Daoy (cell line): Measurements from ENCODE around the gene MLLT10. TPM values are rescaled to one million over a fixed set of nuclear protein-coding genes. Genes with fewer than 3 reads are reported as not detected.
"Not testable (repeated sequence)": the region's sequence is repeated elsewhere in the genome, so short reads cannot be mapped to it uniquely, and the experiment has no call there.

Experiments used
- DNase-seq: peaks from one replicate; pipeline ENCODE4 v3.0.0-alpha.2; 2015; ENCODE audit warnings: low read depth
- total RNA-seq: library from RNA; depleted of rRNA; stranded (reverse); fragments of >200 nt; shearing (Covaris generic); gene quantifications from 2 replicates; pipeline ENCODE4 v1.2.3, GENCODE V29; 2014

Gene MLLT10
- total RNA-seq, 1 experiment from 2014 or later: 9.0 TPM

DNA sequence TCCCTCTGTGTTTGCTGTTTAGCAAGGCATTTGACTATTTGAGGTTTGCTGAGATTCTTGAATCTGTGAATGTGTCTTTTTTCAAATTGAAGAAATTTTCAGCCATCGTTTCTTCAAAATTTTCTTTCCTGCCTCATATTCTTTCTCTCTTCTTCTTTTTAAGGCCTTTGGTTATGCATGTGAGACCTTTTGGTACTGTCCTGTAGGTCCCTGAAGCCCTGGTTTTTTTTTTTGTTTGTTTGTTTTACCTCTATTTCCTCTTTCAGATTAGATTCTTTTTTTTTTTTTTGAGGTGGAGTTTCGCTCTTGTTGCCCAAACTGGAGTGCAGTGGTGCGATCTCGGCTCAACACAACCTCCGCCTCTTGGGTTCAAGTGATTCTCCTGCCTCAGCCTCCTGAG is 45.3 kb downstream of the MLLT10 start:
- DNase-seq: no peak

- DNase-seq: not testable (repeated sequence)
Measured at GRCh38 chr10:21581421-21581834, 47.4 kb downstream of the MLLT10 start.

DNA sequence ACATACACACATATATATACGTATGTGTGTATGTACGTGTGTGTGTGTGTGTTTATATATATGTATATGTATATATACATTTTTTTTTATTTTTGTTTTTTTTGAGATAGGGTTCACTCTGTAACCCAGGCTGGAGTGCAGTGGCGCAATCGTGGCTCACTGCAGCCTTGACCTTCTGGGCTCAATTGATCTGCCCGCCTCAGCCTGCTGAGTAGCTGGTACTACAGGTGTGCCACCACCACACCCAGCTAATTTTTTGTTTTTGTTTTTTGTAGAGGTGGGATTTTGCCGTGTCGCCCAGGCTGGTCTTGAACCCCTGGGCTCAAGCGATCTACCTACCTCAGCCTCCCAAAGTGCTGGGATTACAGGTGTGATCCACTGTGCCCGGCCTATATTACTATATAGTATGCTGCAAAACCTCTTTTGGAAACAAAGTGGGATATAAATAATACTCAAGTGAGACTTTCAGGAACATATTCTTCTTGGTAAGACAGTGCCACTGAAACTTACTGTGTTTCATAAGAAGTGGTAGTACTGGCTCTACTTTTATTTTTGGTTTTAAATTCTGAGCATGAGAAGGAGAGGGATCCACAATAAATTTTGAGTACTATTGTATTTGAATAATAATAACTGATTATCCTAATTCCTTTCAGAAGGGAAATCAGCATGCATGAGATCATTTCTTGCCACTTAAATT is 51.0 kb downstream of the MLLT10 start:
- no peak for DNase-seq

GRCh38 chr10:21587391-21587790 is 53.4 kb downstream of the MLLT10 start:
- no peak for DNase-seq

- not testable (repeated sequence) for DNase-seq
Measured at GRCh38 chr10:21588159-21588558, 54.1 kb downstream of the MLLT10 start.

DNA sequence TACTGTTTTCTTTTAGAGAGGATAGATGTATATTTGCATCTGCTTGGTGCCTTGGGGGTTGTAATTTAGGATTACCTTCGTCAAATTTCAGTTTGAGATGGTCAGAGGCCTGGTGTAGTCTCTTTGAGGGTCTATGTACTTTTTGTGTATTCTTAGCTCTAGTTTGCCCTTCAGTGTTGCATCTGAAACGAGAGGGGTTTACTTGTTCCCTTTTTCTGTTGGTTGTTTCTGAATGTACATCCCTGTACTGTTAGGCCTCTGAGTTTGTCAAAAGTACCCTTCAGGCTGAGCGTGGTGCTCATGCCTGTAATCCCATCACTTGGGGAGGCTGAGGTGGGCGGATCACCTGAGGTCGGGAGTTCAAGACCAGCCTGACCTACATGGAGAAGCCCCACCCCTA is 60.0 kb downstream of the MLLT10 start:
- no peak for DNase-seq

DNA sequence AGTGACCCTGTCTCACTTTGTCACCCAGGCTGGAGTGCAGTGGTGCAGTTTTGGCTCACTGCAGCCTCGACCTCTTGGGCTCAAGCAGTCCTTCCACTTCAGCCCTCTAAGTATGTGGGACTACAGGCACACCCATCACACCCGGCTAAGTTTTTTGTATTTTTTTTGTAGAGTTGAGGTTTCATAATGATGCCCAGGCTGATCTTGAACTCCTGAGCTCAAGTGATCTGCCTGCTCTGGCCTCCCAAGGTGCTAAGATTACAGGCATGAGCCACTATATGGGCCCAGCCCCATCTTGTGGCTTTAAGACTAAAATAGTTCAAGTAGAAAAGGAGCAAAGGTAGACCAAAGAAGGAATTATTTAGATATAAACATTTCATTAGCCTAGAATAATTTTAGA is 65.5 kb downstream of the MLLT10 start:
- DNase-seq: no peak

DNA sequence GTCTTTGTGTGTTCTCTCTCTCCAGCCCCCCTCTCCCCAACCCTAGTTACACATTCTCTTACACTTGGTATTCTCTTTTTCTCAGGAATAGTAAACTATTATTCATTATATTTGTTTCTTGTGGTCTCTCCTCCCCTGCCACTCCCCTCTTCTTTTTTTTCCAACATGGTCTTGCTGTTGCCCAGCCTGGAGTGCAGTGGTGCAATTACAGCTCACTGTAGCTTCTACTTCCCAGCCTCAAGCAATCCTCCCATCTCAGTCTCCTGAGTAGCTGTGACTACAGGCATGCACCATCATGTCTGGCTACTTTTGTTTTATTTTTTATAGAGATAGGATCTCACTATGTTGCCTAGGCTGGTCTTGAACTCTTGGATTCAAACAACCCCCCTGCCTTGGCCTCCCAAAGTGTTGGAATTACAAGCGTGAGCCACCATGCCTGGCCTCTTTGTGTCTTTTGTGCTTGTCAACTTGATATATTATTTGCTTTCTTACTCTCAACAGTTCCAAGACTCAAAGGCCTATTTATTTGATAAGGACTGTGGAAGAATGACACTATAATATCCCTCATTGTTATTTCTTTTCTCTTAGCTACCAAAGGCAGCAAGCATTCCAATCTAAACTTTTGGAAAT is 66.9 kb downstream of the MLLT10 start:
- DNase-seq: no peak

DNA sequence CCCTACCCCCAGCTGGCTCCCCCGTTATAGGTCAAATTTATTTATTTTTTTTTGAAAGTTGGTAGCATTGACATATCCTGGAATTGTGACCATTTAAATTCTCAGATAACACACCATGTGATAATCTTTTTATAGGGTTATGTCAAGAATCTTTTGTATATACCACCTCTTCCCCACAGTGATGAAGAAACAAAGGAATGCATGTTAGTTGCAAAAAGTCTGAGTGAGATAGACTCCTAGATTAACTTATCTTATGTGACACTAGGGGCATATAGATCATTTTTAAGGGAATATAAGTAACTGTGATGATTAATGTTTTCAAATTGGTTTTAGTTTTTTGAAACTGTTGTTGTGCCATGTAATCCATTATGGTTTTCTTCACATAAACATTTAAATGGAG is 68.3 kb downstream of the MLLT10 start:
- DNase-seq: no peak

GRCh38 chr10:21603721-21604120 is 69.7 kb downstream of the MLLT10 start:
- no peak for DNase-seq

DNA sequence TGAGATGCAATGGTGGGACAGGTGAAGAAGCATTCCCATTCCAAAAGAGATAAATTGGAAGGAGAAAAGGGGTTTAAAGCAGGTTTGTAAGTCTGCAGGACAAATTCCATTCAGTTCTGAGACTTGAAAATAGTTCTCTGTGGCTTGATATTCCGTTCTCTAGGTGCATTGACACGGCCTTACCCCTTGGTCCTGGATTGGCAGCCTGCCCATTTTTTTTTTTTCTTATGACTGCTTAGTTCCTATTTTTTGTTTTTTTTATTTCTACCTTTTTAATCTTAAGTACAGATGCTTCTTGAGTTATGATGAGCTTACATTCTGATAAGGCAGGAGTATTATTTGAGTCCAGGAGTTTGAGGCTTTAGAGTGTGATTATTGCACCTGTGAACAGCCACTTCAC is 70.6 kb downstream of the MLLT10 start:
- no peak for DNase-seq

- no peak for DNase-seq
Measured at GRCh38 chr10:21607907-21608306, 73.9 kb downstream of the MLLT10 start.

- no peak for DNase-seq
Measured at GRCh38 chr10:21614000-21614399, 80.0 kb downstream of the MLLT10 start.

- DNase-seq: no peak
Measured at GRCh38 chr10:21617267-21617666, 83.2 kb downstream of the MLLT10 start.

DNA sequence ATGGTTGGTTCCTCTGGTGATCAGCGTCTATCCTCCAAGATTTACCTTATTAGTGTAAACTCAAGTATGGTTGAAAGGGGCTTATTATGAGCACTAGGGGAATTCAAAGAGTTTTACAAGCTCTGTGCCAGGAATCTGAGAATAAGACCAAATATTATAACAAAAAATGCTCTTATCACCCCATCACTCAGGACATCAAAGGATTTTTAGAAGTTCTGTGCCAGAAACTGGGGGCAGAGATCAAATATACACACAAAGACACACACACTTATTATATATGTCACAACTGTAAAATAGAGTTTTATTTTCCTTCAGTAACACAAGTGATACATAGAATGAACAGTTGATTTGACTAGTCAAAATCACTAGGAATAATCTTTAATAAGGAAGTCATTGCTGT is 89.3 kb downstream of the MLLT10 start:
- DNase-seq: no peak

DNA sequence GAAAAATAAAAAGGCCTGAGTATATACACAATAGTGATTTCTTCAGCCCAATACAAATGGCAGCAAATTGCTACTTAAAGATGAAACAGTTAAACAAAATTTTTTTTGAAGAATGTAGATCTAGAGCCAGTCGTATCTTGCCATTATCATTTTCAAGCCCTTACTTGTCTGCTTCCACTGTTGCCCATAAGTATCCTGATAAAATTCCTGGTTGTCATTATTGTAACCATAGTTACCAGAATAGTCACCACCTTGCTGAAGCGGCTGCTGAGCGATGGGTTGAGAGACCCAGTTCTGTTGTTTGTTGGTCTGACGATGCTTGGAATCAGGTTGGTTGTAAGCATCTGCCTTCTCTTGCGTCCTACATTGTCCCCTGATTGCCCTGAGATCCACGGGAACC is 90.4 kb downstream of the MLLT10 start:
- DNase-seq: not testable (repeated sequence)

DNA sequence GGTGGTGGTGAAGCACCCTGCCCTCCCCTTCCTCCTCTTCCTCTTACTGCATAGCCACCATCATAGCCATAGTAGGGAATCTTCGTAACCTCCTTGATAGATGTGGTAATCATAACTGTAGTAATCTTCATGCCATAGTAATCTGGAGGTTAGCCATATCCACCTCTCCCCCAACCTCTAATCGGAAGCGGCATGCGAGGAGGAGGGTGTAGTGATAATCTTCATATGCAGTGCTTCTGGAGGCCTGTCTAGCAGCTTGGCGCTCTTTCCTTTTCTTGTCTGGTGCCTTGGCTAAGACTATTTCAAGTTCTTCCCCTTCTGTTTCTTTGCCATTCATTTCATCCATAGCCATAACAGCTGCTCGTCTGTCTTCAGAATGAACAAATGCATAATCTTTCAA is 90.9 kb downstream of the MLLT10 start:
- no peak for DNase-seq

DNA sequence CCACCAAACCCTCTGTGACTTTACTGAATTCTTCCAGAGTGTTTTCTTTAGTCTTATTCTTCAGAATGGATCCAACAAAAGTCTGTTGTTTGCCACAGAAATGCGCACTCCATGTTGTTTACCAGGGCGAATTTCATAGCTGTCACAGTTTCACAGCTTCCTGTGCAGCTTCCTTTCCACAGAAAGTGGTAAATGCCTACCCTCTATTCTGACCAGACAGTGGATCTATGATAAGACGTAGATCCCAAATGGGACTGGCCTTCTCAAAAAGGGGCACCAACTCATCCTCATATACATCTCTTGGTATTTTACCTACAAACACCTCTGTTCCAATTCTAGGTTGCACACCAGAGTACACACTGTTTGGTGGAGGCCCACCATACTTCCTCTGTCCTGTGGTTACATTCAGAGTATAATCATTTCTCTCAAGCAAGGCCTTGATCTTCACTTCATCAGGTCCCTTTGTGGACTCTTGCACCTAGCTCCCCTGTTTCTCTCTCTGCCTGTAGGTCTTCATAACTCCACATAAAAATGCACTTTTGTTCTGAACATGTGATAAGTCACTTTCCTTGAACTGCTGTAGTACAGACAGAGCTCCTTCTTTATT is 91.7 kb downstream of the MLLT10 start:
- no peak for DNase-seq

DNA sequence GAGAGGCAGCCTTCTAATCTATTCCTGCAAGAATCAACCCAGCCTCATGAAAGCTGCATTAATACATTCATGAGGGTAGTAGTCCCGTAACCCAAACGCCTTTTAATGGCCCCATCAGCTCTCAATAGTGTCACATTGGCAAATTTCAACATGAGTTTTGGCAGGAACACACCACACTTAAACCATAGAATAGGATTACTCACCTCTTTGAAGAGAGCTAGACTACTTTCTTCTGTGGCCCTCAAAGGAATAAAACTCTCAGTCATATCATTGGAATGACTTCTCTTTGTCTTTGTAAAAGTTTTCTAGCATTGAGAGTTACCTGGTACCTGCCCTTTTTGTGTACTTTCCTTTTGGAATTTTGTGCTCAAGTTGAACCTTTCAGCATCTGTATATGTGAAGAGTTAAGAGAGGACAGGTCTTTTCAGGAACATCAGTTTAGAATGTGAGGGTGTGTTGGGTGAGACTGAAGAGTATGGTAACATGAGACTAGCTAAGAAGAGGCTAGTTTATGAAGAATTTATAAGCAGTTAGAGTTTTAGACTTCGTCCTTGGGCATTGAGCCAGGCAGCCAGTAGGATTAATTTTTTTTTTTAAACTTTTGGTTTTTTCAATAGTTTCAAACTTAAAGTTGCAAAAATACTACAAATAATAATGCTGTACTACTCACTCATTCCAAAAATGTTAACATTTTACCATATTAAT is 92.6 kb downstream of the MLLT10 start:
- no peak for DNase-seq

DNA sequence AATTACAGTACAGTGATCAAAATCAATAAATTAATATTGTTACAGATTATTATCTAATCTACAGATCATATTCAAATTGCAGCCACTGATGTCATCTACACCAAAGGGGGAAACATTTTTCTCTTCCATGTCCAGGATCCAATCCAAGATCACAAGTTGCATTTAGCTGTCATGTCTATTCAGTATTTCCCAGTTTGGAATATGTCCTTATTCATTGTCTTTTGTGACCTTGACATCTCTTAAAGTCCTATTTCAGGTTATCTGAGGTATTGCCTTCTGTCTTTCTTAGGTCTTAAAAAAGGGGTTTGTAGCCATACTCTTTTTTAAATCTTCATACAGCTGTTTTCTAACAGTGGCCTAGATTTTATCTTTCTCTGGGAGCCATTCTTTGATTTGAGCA is 93.3 kb downstream of the MLLT10 start:
- DNase-seq: no peak

- no peak for DNase-seq
Measured at GRCh38 chr10:21628023-21628422, 94.0 kb downstream of the MLLT10 start.

GRCh38 chr10:21628645-21629044 is 94.6 kb downstream of the MLLT10 start:
- DNase-seq: not testable (repeated sequence)
